GM21825 (cell line): ENCODE data around the gene IRF7.
A peak's percentile ranks its signal among the peaks of the same experiment; 100 is the strongest.
"Not testable (repeated sequence)": the region's sequence is repeated elsewhere in the genome, so short reads cannot be mapped to it uniquely, and the experiment has no call there.

Experiments
- ATAC-seq: cut with Tn5 transposase; IDR thresholded peaks from one replicate; pipeline ENCODE4 v1.9.1; 2021; ENCODE audit warnings: mild to moderate bottlenecking, moderate library complexity; ENCODE audit not compliant: unreplicated experiment

Gene IRF7

DNA sequence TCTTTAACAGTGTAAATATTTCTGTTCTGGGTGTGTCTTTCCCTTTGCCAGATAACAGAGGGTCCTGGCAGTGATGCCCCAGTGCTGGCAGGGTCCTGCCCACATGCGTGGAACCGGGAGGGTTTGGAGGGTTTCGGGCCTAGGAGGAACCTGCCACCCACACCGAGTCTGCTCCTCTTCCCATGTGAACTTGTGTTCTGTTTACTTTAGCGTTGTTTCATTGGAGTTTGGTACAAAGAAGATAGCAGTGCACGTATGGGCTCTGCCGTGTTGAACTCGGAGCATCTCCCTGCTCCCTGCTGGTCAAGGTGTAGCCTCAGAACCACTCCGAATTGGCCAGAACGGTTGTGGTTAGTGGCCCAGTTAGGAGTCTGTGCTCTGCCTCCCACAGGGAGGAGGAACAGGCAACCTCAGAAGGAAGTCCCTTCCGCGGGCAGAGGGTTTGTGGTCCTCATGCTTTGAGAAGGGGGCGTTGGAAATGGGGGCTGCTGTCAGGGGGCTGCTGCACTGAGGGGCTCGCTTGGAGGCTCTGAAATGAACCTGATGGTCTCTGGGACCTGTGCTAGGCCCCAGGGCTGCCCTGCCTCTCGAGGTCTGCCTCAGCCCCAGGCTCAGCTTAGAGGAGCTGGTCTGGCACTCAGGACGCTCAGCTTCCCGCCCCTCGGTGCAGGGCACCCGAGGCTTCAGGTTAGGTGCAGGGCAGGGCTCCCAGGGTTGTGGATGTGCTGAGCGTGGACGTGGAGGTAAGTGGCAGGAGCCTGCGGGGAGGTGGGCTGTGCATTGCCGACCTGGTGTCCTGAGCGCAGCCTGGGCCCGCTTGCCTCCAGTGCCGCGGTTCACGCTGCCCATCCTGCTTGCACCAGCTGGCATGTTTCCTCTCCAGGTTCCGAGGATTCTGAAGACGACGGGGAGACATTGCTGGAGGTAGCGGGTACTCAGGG is 29.1 kb downstream of the IRF7 start:
- ATAC-seq: no peak

DNA sequence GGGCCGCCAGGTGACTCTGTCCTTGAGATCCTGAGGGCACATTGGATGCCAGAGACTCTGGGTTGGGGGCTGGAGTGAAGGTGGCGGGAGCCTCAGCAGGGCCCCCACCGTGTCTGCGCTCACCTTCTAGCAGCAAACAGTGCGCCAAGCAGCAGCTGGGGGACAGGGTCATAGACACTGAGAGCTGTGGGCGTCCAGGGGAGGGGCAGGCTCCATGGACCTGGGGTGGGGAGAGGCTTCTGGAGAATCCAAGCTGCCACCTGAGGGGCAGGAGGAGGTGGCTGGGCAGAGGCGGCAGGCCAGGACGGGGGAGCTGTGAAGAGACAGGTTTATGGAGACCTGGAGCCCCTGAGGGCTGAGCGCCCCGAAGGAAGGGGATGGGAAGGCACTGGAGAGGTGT is 31.5 kb downstream of the IRF7 start:
- no peak for ATAC-seq

DNA sequence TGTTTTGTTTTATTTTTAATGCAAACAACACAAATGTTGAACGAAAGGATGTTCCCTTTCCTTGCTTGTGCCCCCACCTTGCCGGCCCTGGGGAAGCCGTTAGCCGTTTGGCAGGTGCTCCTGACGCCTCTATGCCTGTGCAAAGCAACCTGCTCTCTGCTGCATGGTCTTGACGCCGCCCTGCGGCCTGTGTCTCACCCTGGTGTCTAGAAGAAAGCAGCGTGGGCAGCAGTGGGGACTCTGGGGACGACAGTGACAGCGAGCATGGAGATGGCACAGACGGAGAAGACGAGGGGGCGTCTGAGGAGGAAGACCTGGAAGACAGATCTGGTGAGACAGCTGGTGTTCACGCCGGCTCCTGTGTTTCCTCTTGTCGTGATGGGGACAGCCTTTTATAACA is 34.0 kb downstream of the IRF7 start:
- ATAC-seq: no peak

DNA sequence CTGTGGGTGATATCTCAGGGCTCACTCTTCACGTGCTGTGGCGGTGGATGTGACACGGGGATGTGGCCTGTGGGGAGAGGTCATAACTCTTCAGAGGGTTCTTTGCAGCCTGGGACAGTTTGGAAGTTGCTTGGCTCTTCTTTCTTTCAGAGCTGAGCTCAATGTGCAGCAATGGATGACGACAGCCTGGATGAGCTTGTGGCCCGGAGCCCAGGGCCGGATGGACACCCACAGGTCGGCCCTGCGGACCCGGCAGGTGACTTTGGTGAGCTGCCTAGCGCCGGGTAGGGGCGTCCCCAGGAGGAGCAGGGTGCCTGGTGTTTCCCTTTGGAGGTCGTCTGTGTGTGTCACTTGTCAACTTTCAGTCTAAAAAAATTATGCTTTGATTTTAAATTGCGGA is 34.4 kb downstream of the IRF7 start:
- no peak for ATAC-seq

DNA sequence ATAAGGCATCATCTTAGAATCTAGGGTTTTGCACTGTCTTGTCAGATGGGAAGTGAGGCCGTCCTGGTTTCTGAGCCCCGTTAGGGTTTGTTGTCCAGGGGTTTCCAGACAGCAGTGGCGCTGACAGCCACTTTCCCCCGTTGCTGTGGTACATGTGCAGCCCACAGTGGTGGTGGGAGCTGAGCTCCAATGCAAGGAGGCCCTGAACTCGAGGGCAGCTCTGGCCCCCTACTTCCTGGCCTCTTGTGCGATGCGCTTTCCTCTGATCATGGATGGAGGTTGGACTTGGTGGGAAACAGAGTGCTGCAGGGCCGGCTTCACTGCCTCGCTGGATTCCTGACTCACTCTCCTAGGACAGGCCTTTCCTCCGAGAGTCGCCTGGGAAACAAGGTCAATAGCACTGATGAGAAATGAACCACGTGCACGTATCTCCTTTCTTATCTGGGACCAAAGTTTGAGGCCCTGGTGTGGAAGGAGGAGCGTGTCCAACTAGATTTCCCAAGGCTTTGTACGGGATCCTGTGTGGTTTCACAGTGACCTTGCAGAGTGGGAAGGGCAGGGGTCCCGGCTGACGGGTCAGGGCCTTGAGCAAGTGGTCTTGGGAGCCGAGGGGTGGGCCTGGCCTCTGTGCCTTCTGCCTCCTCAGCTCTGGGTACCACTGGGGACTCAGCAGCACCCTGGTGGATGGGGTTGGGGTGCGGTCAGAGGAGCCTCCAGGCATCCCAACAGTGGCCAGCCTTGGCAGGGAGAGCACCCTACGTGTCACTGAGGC is 35.7 kb downstream of the IRF7 start:
- ATAC-seq: no peak

DNA sequence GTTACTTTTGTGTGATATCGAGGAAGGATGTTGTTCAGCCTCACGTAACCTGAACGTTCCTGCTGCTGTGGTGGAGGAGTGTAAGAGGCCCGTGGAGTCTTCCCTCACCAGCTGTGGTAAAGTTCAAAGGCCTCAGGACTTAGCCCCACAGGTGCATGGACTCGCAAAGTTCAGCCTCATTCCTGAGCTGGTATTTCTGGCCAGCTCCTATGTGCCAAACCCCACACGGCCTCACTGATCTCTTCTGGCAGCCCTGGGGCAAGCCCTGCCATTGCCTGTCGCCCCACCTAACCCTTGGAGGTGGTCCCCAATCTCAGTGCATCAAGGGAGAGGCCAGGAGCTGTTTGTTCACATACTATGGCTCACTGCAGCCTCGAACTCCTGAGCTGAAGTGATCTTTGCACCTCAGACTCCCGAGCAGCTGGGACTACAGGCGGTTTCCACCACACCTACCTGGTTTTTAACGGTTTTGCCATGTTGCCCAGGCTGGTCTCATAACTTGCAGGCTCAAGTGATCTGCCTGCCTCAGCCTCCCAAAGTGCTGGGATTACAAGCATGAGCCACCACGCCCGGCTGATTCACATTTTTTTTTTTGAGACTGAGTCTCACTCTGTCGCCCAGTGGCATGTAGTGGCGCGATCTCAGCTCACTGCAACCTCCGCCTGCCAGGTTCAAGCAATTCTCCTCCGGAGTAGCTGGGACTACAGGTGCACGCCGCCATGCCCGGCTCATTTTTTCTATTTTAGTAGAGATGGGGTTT is 37.3 kb downstream of the IRF7 start:
- no peak for ATAC-seq

DNA sequence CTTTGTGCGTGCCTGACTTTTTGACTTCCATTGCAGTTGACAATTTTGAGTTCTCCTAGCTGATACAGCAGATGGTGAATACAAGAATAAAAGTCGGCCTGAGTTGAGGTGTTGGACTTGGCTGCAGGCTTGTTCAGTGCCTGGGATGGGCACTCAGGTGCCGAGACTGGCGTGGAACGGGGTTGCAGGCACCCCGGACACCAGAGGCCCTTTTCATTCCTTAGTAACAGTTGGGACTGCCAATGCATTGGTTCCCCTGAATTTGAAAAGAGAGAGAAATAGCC is 38.2 kb downstream of the IRF7 start:
- no peak for ATAC-seq

DNA sequence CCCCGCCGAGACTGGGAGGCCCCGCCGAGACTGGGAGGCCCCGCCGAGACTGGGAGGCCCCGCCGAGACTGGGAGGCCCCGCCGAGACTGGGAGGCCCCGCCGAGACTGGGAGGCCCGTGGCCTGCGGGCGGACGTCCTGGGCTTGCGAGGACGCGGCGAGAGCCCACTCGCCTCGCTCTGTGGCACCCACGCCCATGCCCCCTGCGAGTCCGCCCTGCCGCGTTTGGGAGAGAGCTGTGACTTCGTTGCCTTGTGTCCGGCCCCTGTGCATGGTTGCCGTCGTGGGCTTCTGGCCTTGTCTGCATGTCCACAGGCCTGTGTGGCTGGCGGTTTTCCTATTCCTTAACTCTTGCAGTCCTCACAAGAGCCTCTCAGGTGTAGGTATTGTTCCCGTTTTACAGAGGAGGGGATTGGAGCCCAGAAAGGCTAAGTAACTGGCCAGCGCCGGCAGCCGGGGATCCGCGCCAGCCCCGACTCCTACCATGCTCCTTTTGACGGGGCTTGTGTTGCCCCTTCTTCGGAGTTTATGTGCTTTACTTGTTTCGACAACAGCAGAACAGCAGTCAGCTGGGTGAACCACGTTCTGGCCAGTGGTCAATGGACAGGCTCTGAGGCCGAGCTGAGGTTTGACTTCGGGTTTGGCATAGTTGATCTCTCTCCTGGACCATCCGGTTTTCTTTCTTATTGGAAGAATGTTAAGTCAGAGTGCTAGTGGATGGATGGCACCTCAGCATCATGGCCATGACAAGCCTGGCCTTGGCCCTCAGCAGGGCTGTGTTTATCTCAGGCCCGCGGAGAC is 38.7 kb downstream of the IRF7 start:
- ATAC-seq: no peak

DNA sequence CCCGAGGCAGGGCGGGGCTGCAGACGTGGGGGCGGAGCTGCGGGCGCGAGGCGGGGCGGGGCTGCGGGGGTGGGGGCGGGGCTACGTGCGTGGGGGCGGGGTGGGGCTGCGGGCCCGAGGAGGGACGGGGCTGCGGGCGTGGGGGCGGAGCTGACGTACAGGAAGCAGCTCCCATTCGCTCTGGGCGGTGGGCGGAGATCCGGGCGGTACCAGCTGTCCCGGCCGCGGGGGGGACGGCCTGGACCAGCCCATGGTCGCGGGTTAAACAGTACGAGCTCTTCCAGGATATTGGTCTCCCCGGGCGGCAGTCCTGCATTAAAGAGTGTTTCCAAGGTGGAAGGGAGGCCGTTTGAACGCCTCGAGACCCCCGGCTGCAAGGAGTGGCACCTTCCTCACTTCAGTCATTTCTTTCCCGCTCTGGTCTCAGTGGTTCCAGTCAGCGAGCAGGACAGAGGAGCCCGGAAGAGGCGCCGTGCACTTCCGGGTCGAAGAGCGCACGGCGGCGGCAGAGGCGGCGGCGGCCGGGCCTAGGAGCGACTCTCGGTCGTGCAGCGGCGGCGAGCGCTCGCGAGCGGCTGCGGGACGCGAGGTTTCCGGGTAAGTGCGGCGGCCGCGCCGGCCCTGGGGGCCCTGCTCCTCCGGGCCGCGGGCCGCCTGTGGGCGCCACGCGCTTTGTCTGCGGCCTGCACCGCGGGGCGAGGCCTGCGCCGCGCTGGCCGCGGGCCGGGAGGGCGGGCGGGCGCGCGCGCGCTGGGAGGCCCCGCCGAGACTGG is 39.6 kb downstream of the IRF7 start, which contains the start of gene PHRF1:
PHRF1 (plus strand) TSS at position 475 of the 773 bp plus-strand sequence. CDS start 5,043 bp downstream, outside the sequence.
- ATAC-seq: peak; percentile 75

DNA sequence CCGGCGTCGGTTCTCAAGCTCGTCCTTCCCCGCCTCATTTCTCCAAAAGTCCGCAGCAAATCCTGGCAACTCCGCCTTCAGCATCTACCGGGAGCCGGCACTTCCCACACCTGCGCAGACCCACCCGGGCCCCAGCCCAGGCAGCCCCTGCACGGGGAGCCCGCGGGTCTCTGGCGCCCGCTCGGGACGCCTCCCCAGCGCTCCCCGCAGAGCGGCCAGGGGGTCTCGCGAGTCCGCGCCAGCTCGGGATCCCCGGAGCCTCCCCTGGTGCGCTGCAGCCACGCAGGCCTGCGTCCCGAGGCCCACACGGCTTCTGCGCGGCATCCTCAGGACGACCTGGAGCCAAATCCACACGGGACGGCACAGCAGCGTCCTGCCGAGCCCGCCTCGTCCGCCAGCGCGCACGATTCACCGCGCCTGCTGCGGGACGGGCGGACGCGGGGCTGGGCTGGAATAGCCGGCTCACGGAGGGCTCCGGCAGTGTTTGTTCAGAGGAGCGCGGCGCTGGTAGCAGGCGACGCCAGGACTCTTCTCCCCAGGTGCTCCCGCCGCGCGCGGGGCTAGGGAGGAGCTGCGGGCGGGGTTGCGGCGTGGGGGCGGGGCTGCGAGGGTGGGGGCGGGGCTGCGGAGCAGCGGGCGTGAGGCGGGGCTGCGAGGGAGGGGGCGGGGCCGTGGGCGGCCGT is 40.3 kb downstream of the IRF7 start:
- ATAC-seq: peak; percentile 40

DNA sequence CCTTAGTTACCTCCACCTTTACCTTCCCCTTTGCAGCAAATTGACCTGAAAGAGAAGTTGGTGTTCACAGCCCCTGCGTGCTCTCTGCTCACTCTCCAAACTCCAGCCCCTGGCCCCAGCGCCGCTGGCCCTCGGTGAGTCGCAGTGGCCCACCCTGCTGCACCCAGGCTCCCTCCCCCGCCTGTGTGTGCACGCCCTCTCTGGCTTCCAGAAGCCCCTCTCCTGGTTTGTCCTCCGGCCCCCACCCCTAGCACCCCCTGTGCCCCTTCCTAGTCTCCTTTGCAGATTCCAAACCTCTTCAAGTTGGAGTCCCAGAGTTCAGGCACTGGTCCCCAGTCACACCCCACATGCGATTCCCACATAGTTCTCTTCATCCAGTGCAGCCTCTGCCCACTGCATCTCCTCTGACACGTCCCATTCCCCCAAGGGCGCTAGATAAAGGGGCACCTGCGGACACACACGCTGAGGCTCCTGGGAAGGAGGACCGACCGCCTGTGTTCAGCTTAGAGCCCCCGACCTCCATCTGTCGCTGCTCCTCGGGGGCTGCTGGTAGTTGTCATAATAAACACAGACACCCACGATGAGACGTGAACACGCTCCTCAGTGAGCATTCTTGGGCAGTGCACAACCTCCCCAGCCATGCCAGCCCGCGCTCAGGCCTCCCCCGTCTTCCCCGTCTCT is 41.0 kb downstream of the IRF7 start:
- peak; percentile 1 for ATAC-seq

DNA sequence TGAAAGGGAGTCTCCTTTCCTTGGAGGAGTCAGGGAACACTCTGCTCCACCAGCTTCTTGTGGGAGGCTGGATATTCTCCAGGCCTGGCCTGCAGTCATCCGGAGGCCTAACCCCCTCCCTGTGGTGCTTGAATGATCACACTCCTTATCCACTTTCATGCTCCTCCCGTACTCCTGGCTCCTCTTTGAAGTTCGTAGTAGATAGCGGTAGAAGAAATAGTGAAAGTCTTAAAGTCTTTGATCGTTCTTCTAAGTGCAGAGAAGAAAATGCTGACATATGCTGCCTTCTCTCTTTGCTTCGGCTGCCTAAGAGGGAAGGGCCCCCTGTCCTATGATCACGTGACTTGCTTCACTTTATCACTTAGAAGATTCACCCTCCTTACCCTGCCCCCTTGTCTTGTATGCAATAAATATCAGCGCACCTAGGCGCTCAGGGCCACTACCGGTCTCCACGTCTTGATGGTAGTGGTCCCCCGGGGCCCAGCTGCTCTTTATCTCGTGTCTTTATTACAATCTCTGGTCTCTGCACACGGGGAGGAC is 41.6 kb downstream of the IRF7 start:
- ATAC-seq: not testable (repeated sequence)

DNA sequence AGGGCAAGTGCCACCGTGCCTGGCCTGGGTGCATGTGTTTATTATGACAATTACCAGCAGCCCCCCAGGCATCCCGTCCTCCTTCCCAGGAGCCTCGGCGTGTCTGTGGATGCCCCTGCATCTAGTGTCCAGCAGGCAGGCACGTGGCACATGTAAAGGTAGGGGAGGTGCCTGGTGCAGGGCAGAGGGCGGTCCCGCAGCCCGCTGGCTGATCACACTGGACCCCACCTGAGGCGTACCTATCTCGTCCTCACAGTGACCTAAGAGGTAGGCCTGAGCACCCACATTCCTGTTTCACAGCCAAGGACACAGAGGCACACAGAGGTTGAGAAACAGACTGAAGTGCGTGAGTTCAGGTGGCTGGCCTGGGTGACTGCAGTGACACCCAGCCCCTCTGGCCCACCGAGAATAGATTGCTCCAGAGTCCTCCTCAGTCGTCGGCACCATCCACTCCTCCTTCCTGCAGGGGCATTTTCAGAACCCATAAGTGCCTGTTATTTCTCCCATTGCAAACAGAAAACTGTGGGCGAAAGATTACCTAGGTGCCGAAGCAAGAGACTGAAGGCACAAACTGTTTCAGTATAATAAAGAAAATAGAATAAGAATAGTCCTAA is 42.5 kb downstream of the IRF7 start:
- ATAC-seq: no peak

DNA sequence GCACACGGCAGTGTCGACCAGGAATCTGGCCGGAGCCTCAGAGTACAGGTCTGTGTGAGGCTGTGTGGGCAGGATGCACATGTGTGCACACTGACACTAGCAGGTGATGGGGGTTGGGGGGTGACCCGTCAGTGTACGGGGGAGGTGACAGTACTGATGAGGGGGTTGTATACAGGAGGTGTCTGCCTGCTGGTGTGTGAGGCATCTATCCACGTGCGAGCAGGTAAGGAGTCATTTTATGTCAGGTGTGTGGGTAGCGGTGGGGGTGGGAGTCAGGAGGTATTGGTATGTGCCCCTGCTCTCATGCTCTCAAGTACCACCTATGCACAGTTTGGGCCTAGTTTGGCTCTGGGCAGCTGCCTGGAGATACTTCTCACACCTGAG is 44.0 kb downstream of the IRF7 start:
- no peak for ATAC-seq

DNA sequence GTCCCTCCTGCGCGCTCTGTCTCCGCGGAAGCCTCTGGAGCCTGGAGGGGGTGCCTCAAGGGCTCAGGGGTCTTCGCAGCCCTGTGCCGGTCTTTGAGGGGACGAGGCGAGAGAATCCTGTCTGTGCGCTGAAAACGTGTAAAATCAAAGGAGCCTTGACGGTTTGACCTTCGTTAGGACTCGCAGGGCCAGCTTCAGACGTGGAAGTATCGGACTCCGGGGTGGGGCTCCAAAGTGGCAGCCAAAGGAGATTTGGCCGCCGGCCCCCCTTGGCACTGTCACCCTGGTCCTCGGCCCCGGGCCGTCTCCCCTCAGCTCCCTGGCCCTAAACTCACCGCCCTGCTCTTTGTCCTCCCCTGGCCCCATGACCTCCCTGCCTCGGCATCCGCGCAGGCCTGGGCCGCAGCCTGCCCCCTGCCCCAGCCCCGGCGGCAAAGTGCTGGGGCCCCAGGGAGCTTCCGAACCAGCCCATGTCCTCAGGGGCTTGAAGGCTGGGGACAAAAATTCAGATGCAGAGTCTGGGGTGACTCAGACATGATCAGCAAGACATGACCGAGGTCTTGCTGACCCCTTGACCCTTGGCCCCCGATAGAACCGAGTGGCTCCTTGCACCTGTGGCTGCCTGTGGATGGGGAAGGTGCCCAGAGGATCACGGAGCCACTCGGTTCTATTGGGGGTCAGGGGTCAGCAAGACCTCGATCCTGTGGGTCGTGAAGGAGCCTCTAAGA is 46.4 kb downstream of the IRF7 start:
- ATAC-seq: no peak

DNA sequence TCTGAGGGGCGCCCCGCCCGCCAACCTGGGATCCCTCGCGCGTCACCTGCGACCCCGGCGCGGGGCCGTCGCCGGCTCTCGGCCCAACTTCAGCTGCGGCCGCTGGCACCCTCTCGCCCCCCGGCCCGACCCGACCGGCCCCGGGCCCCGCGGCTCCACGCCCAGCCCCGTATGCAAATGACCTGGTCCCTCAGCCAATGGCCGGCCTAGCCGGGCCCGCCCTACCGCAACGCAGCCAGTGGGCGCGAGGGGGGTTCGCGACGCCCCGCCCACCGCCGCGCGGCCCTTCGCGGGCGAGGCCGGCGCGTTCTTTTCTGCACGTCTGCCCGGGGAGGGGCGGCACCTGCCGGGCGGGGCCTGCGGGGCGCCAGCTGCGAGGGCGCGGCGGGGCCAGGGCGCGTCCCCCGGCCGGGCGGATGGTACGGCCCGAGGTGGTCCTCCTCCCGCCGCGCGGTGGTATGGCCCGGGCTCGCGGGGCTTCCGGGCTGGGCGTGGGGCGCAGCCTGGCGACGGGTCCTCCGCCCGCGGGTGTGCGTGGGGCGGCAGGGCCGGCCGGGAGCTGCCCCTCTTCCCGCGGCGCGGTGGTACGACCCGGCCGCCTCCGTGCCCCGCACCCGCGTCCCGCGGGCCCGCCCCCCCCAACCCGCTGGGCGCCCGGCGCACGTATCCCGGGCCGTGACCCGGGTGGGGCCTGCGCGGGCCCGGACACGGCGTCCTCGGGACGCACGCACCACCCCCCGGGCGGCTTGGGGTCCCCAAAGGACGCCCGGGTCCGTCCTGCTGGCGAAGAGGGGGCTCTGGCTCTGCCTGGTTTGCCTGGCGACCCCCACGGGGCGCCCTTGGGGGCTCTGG is 47.2 kb downstream of the IRF7 start:
- peak; percentile 79 for ATAC-seq
